HCT116 (cell line): ENCODE data around the gene MOG. TPM values are rescaled to one million over a fixed set of nuclear protein-coding genes. Genes with fewer than 3 reads are reported as not detected.

Source experiments
- ATAC-seq: fragments of 200-7000 bp; cut with Tn5 transposase; 2 replicates; pipeline ENCODE4 v1.9.1; 2020; ENCODE audit warnings: mild to moderate bottlenecking, moderate library complexity
- BruUV-seq: library from RNA; stranded (reverse); fragments of 400-500 nt; replicated peaks from 2 replicates; lab custom pipeline; 2021; lab: Mats Ljungman, UMichigan
- CTCF ChIA-PET: fragments of 300-600 bp; sonication (Branson Sonifier 250); formaldehyde crosslinking; loops from one replicate; lab custom pipeline; 2021; ENCODE audit warnings: antibody characterized with exemption; lab: Charles Lee
- POLR2A ChIA-PET: fragments of 300-600, 350-600 bp; sonication (Branson Sonifier 250); formaldehyde crosslinking; loops from one replicate; lab custom pipeline; 2021; ENCODE audit warnings: antibody characterized with exemption; lab: Charles Lee
- RAD21 ChIA-PET, 2 experiments: fragments of 300-600 bp; sonication (Branson Sonifier 250); formaldehyde crosslinking; loops; one replicate each; lab custom pipeline; 2023; ENCODE audit warnings: low total read pairs in 2 of 2; ENCODE audit not compliant: uncharacterized antibody in 2 of 2, unreplicated experiment in 2 of 2, low non-redundant PET in 1 of 2; lab: Charles Lee
- DNase-seq: peaks from one replicate; pipeline ENCODE4 v3.0.0-alpha.2; 2010; ENCODE audit warnings: low read depth, low spot score
- H2AFZ ChIP-seq: fragments of 200-600 bp; shearing (Covaris generic), sonication (generic); 2 replicates; pipeline ENCODE4 v1.6.1; 2017; ENCODE audit warnings: low read depth, mixed run types, mixed read lengths, antibody characterized with exemption, low read length; ENCODE audit not compliant: poor library complexity, severe bottlenecking
- H3K27ac ChIP-seq: 2 replicates; pipeline ENCODE4 v1.5.1; 2012; ENCODE audit warnings: low read depth, low read length
- H3K27me3 ChIP-seq: fragments of 200-600 bp; sonication (generic); 2 replicates; pipeline ENCODE4 v1.6.1; 2016; ENCODE audit warnings: mixed run types, low read length, mixed read lengths; ENCODE audit not compliant: insufficient read depth
- H3K36me3 ChIP-seq, 2 experiments: fragments of 200-500 bp in 1 of 2; fragments of 200-600 bp in 1 of 2; sonication (Bioruptor generic) in 1 of 2; sonication (generic) in 1 of 2; 2 replicates each; pipeline versions ENCODE4 v1.5.1 to v1.6.1; 2014 to 2016; ENCODE audit warnings: low read length in 2 of 2, inconsistent platforms in 1 of 2, mixed read lengths in 1 of 2, mixed run types in 1 of 2; ENCODE audit not compliant: insufficient read depth in 2 of 2, control insufficient read depth in 1 of 2
- H3K4me1 ChIP-seq, 2 experiments: fragments of 200-600 bp in 1 of 2; sonication (generic) in 1 of 2; 2 replicates each; pipeline versions ENCODE4 v1.5.1 to v1.6.1; 2012 to 2017; ENCODE audit warnings: low read length in 2 of 2, inconsistent platforms in 1 of 2, mild to moderate bottlenecking in 1 of 2, mixed read lengths in 1 of 2, mixed run types in 1 of 2, moderate library complexity in 1 of 2; ENCODE audit not compliant: insufficient read depth in 2 of 2, control insufficient read depth in 1 of 2
- H3K4me2 ChIP-seq: fragments of 200-600 bp; sonication (generic); 2 replicates; pipeline ENCODE4 v1.6.1; 2017; ENCODE audit warnings: mixed run types, low read length, mixed read lengths
- H3K4me3 ChIP-seq, 2 experiments: fragments of 200-600 bp in 1 of 2; sonication (generic) in 1 of 2; replicated peaks in 1 of 2; 2 replicates each; pipeline ENCODE4 v1.5.1; 2011 to 2016; ENCODE audit warnings: low read length in 2 of 2, control low read depth in 1 of 2, low read depth in 1 of 2, mild to moderate bottlenecking in 1 of 2, mixed read lengths in 1 of 2, mixed run types in 1 of 2
- H3K79me2 ChIP-seq: fragments of 200-600 bp; sonication (generic); 2 replicates; pipeline ENCODE4 v1.6.1; 2017; ENCODE audit warnings: mild to moderate bottlenecking, mixed run types, low read length, moderate library complexity, mixed read lengths; ENCODE audit not compliant: insufficient read depth
- H3K9ac ChIP-seq: fragments of 200-600 bp; sonication (generic); 2 replicates; pipeline ENCODE4 v1.6.1; 2016; ENCODE audit warnings: low read length, mixed read lengths
- H3K9me2 ChIP-seq: fragments of 200-600 bp; sonication (generic), shearing (Covaris generic); 2 replicates; pipeline ENCODE4 v1.6.1; 2017; ENCODE audit warnings: mixed run types, mild to moderate bottlenecking, moderate library complexity; ENCODE audit not compliant: insufficient read depth
- H3K9me3 ChIP-seq, 2 experiments: fragments of 200-500 bp in 1 of 2; fragments of 200-600 bp in 1 of 2; sonication (Bioruptor generic) in 1 of 2; sonication (generic) in 1 of 2; 2 replicates each; pipeline ENCODE4 v1.6.1; 2014 to 2017; ENCODE audit warnings: low read length in 2 of 2, mixed read lengths in 2 of 2, inconsistent platforms in 1 of 2, low read depth in 1 of 2, mild to moderate bottlenecking in 1 of 2, mixed run types in 1 of 2, moderate library complexity in 1 of 2; ENCODE audit not compliant: control insufficient read depth in 1 of 2, insufficient read depth in 1 of 2
- H4K20me1 ChIP-seq: fragments of 200-600 bp; sonication (generic), shearing (Covaris generic); 2 replicates; pipeline ENCODE4 v1.6.1; 2017; ENCODE audit warnings: mixed run types, mild to moderate bottlenecking, moderate library complexity; ENCODE audit not compliant: insufficient read depth
- ATF3 ChIP-seq: IDR thresholded peaks from 2 replicates; pipeline ENCODE4 v1.6.1; 2012
- CBX3 ChIP-seq: IDR thresholded peaks from 2 replicates; pipeline ENCODE4 v1.6.1; 2012; ENCODE audit warnings: low read depth
- CEBPB ChIP-seq: IDR thresholded peaks from 2 replicates; pipeline ENCODE4 v1.6.1; 2012; ENCODE audit warnings: low read depth
- CTCF ChIP-seq, 3 experiments: fragments of 200-600 bp in 1 of 3; sonication (generic) in 1 of 3; IDR thresholded peaks in 2 of 3; conservative IDR thresholded peaks in 1 of 3; 2 replicates each; pipeline ENCODE4 v1.5.1; 2012 to 2017; ENCODE audit warnings: low read depth in 2 of 3, low read length in 2 of 3, antibody characterized with exemption in 1 of 3, borderline replicate concordance in 1 of 3, control low read depth in 1 of 3, mild to moderate bottlenecking in 1 of 3, mixed read lengths in 1 of 3, mixed run types in 1 of 3, moderate library complexity in 1 of 3; ENCODE audit not compliant: insufficient read depth in 1 of 3
- ELF1 ChIP-seq: IDR thresholded peaks from 2 replicates; pipeline ENCODE4 v1.6.1; 2012; ENCODE audit warnings: low read depth, borderline replicate concordance
- EZH2phosphoT487 ChIP-seq: fragments of 200-600 bp; IDR thresholded peaks from 2 replicates; pipeline ENCODE4 v1.6.1; 2018; ENCODE audit warnings: antibody characterized with exemption, borderline replicate concordance
- MAX ChIP-seq: IDR thresholded peaks from 2 replicates; pipeline ENCODE4 v1.6.1; 2012
- POLR2A ChIP-seq: IDR thresholded peaks from 2 replicates; pipeline ENCODE4 v1.7.0; 2011; ENCODE audit warnings: borderline replicate concordance; ENCODE audit not compliant: insufficient read depth, insufficient read length; ENCODE audit errors: extremely low read depth
- POLR2AphosphoS5 ChIP-seq: IDR thresholded peaks from 2 replicates; pipeline ENCODE4 v1.6.1; 2011; ENCODE audit warnings: mild to moderate bottlenecking, low read depth, low read length, moderate library complexity
- SIN3A ChIP-seq: IDR thresholded peaks from 2 replicates; pipeline ENCODE4 v1.6.1; 2012; ENCODE audit warnings: low read depth
- TCF7L2 ChIP-seq: IDR thresholded peaks from 2 replicates; pipeline ENCODE4 v1.7.0; 2011; ENCODE audit warnings: borderline replicate concordance, inconsistent platforms; ENCODE audit not compliant: insufficient read depth, insufficient read length; ENCODE audit errors: extremely low read depth
- ZFX ChIP-seq: fragments of 450-650 bp; IDR thresholded peaks from 2 replicates; pipeline ENCODE4 v1.6.1; 2017
- intact Hi-C: fragments of 100-400 bp; cut with micrococcal nuclease; formaldehyde crosslinking; loops from 2 replicates; pipeline ENCODE4 v1.10.0; 2022
- total RNA-seq: library from RNA; stranded (reverse); gene quantifications from one replicate; pipeline ENCODE4 v1.2.1, GENCODE V29; 2021; ENCODE audit not compliant: unreplicated experiment

MOG gene
- total RNA-seq, 1 experiment from 2014 or later: not detected

GRCh38 chr6:29619578-29620160 lies 37.2 kb upstream of the MOG start:
- no peak overlapping the region for H3K9ac ChIP-seq
- peaks cover 10 to 33% of the 10 kb centered on the region in 2 experiments; a peak in 3 of 4 replicates for H3K36me3 ChIP-seq
- no peaks in the 10 kb centered on the region for H3K9me3 ChIP-seq
- no TSS peak for BruUV-seq
- ATAC-seq: no peak
- no peak overlapping the region for H3K4me3 ChIP-seq
- no peaks in the 10 kb centered on the region for H4K20me1 ChIP-seq
- no peaks in the 10 kb centered on the region for H3K27me3 ChIP-seq
- no peaks in the 10 kb centered on the region for H3K4me1 ChIP-seq
- ChIA-PET POLR2A (no interaction called here), RAD21 (no interaction called here), CTCF (interaction anchor here (1.1 to 1.4 kb wide), 2 partner anchors 9 to 76 kb away, joined by 3 read pairs; no protein-coding TSS in a partner anchor)
- H3K27ac ChIP-seq: no peak overlapping the region
- no peak overlapping the region for H2AFZ ChIP-seq
- H3K4me2 ChIP-seq: no peak overlapping the region
- TF ChIP-seq CTCF (IDR thresholded peaks at IDR 0.05 in 2 of 3, conservative IDR thresholded peaks at IDR 0.05 in 1 of 3; ENCODE audit: borderline replicate concordance in 1 of 3, insufficient read depth in 1 of 3, low read depth in 2 of 3, low read length in 2 of 3) (no peak), POLR2A (no peak), CBX3 (no peak), POLR2AphosphoS5 (no peak), MAX (no peak), ZFX (no peak), SIN3A (no peak), EZH2phosphoT487 (no peak), ELF1 (no peak), ATF3 (no peak), CEBPB (no peak), TCF7L2 (no peak)
- intact Hi-C loops: no loop called here
- no peaks in the 10 kb centered on the region for H3K9me2 ChIP-seq
- no peaks in the 10 kb centered on the region for H3K79me2 ChIP-seq
- no peak for DNase-seq
